Neural crest cell (in vitro differentiated cells): ENCODE data around the gene GCNT3. TPM values are rescaled to one million over a fixed set of nuclear protein-coding genes. Genes with fewer than 3 reads are reported as not detected.

ENCODE experiments used
- DNase-seq: peaks from one replicate; pipeline ENCODE4 v3.0.0; 2021; ENCODE audit warnings: low read depth, mixed read lengths, low spot score
- H3K27ac Mint-ChIP-seq: one replicate; pipeline ENCODE4 v1.8.0; 2021; ENCODE audit warnings: mild to moderate bottlenecking, mixed read lengths; ENCODE audit not compliant: unreplicated experiment
- H3K27me3 Mint-ChIP-seq: 2 replicates; pipeline ENCODE4 v1.8.0; 2021; ENCODE audit warnings: low read depth, mild to moderate bottlenecking, mixed read lengths
- H3K36me3 Mint-ChIP-seq: 2 replicates; pipeline ENCODE4 v1.8.0; 2021; ENCODE audit warnings: low read depth, mild to moderate bottlenecking, mixed read lengths
- H3K4me1 Mint-ChIP-seq: 2 replicates; pipeline ENCODE4 v1.8.0; 2021; ENCODE audit warnings: mixed read lengths
- H3K4me3 Mint-ChIP-seq: one replicate; pipeline ENCODE4 v1.8.0; 2021; ENCODE audit warnings: mild to moderate bottlenecking, mixed read lengths
- H3K9me3 Mint-ChIP-seq: 2 replicates; pipeline ENCODE4 v1.8.0; 2021; ENCODE audit warnings: mixed read lengths
- CTCF ChIP-seq: fragments of 200-600 bp; sonication (generic); conservative IDR thresholded peaks from 2 replicates; pipeline ENCODE4 v1.5.0; 2021; ENCODE audit warnings: antibody characterized with exemption, mild to moderate bottlenecking
- total RNA-seq: library from RNA; stranded (reverse); gene quantifications from 2 replicates; pipeline ENCODE4 v1.2.1, GENCODE V29; 2021

Gene GCNT3
- total RNA-seq, 1 donor from 2014 or later, result not detected

- no peaks in the 10 kb centered on the region for H3K36me3 Mint-ChIP-seq
- no peak overlapping the region for H3K27ac Mint-ChIP-seq
- peaks cover 2% of the 10 kb centered on the region for H3K27me3 Mint-ChIP-seq
- H3K4me1 Mint-ChIP-seq, result no peaks in the 10 kb centered on the region
- H3K9me3 Mint-ChIP-seq, result peaks cover 5% of the 10 kb centered on the region
- no peak overlapping the region for H3K4me3 Mint-ChIP-seq
- TF ChIP-seq CTCF, result no peak
- DNase-seq, result no peak
Measured at GRCh38 chr15:59569477-59569876, 42.1 kb upstream of the GCNT3 start.

- no peak for DNase-seq
- Mint-ChIP-seq H3K4me3 (no peak overlapping the region), H3K9me3 (peaks cover 4% of the 10 kb centered on the region), H3K27me3 (peaks cover 2% of the 10 kb centered on the region), H3K36me3 (no peaks in the 10 kb centered on the region), H3K27ac (no peak overlapping the region), H3K4me1 (no peaks in the 10 kb centered on the region)
- no peak for TF ChIP-seq CTCF
Measured at GRCh38 chr15:59570315-59570714, 41.3 kb upstream of the GCNT3 start.

GRCh38 chr15:59571606-59572005 lies 40.0 kb upstream of the GCNT3 start:
- Mint-ChIP-seq H3K9me3 (peaks cover 2% of the 10 kb centered on the region), H3K27ac (no peak overlapping the region), H3K4me3 (no peak overlapping the region), H3K27me3 (peaks cover 2% of the 10 kb centered on the region), H3K4me1 (no peaks in the 10 kb centered on the region), H3K36me3 (no peaks in the 10 kb centered on the region)
- TF ChIP-seq CTCF, result no peak
- DNase-seq, result no peak

GRCh38 chr15:59583088-59583487 lies 28.5 kb upstream of the GCNT3 start:
- Mint-ChIP-seq H3K9me3 (peaks cover 3% of the 10 kb centered on the region), H3K4me1 (no peaks in the 10 kb centered on the region), H3K27ac (no peak overlapping the region), H3K27me3 (peaks cover 2% of the 10 kb centered on the region), H3K4me3 (no peak overlapping the region), H3K36me3 (no peaks in the 10 kb centered on the region)
- TF ChIP-seq CTCF, result no peak
- DNase-seq, result no peak

GRCh38 chr15:59587085-59587826 lies 24.3 kb upstream of the GCNT3 start:
- no peak overlapping the region for H3K27ac Mint-ChIP-seq
- H3K27me3 Mint-ChIP-seq, result no peaks in the 10 kb centered on the region
- DNase-seq, result no peak
- H3K9me3 Mint-ChIP-seq, result no peaks in the 10 kb centered on the region
- H3K4me1 Mint-ChIP-seq, result no peaks in the 10 kb centered on the region
- H3K4me3 Mint-ChIP-seq, result no peak overlapping the region
- no peaks in the 10 kb centered on the region for H3K36me3 Mint-ChIP-seq
- TF ChIP-seq CTCF, result no peak
